ENCODE measurements around the gene STAT1.

DNA sequence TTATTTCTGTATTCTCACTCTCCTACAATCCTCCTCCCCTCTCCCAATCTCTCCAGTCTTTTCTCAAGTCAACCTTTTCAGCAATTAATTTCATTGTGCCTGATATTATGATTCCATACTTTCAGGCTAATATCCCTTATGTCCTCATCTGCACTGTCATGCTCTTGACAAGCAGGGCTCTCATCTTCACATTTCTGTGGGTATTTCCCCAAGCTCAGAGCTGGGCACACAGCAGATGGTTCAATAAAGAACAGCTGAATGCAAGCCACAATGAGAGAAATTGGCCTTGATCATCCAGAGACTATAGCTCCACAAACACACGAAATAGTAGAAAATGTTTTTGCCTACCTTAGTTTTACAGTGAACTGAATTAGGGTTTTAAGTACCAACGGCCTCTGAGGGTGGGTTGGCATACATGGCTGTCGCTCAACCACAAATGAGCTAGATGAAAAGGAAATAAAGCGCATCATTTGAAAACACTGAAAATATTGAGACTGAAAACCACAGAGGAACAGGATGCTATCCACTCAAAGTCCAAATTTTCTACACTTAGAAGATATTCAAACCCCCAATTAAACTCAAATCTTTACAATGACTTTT is 47.5 kb upstream of the STAT1 start:
- TF ChIP-seq POLR2A (IDR thresholded peaks at IDR 0.05) (no peak), CTCF (IDR thresholded peaks at IDR 0.05) (no peak), EP300 (IDR thresholded peaks at IDR 0.05) (no peak), POLR2AphosphoS5 (IDR thresholded peaks at IDR 0.05) (no peak)
